GM06990 (cell line): Measurements from ENCODE around the gene ASCL4.

Source experiments
- DNase-seq: peaks from one replicate; pipeline ENCODE4 v3.0.0-alpha.2; 2011; ENCODE audit not compliant: insufficient read length; ENCODE audit errors: extremely low read depth
- H3K27me3 ChIP-seq: replicated peaks from 2 replicates; pipeline ENCODE4 v1.6.0; 2011; ENCODE audit warnings: low read length; ENCODE audit not compliant: control insufficient read depth, insufficient read depth
- H3K36me3 ChIP-seq: 2 replicates; pipeline ENCODE4 v1.5.1; 2011; ENCODE audit warnings: low read length; ENCODE audit not compliant: control insufficient read depth, insufficient read depth
- H3K4me3 ChIP-seq: replicated peaks from 2 replicates; pipeline ENCODE4 v1.5.1; 2011; ENCODE audit warnings: low read depth, mild to moderate bottlenecking, control low read depth, low read length
- CTCF ChIP-seq: IDR thresholded peaks from 2 replicates; pipeline ENCODE4 v1.5.1; 2011; ENCODE audit warnings: low read length, control low read depth, mild to moderate bottlenecking, inconsistent platforms; ENCODE audit not compliant: insufficient read depth, poor library complexity, severe bottlenecking

ASCL4 gene

GRCh38 chr12:107791465-107792089, 17.1 kb downstream of the ASCL4 start:
- no peaks in the 10 kb centered on the region for H3K27me3 ChIP-seq
- H3K4me3 ChIP-seq, result no peak overlapping the region
- H3K36me3 ChIP-seq, result no peaks in the 10 kb centered on the region
- DNase-seq, result no peak
- no peak for TF ChIP-seq CTCF

- Histone ChIP-seq H3K27me3 (no peaks in the 10 kb centered on the region), H3K36me3 (no peaks in the 10 kb centered on the region), H3K4me3 (no peak overlapping the region)
- no peak for TF ChIP-seq CTCF
- no peak for DNase-seq
Observed at GRCh38 chr12:107794451-107794850, 19.9 kb downstream of the ASCL4 start.

GRCh38 chr12:107798580-107798979, 24.1 kb downstream of the ASCL4 start:
- Histone ChIP-seq H3K27me3 (no peaks in the 10 kb centered on the region), H3K36me3 (no peaks in the 10 kb centered on the region), H3K4me3 (no peak overlapping the region)
- no peak for DNase-seq
- TF ChIP-seq CTCF, result no peak

GRCh38 chr12:107801150-107801549, 26.6 kb downstream of the ASCL4 start:
- H3K36me3 ChIP-seq, result no peaks in the 10 kb centered on the region
- DNase-seq, result no peak
- no peak for TF ChIP-seq CTCF
- no peaks in the 10 kb centered on the region for H3K27me3 ChIP-seq
- H3K4me3 ChIP-seq, result no peak overlapping the region

GRCh38 chr12:107803092-107803491, 28.6 kb downstream of the ASCL4 start:
- no peaks in the 10 kb centered on the region for H3K36me3 ChIP-seq
- DNase-seq, result no peak
- H3K4me3 ChIP-seq, result no peak overlapping the region
- TF ChIP-seq CTCF, result no peak
- no peaks in the 10 kb centered on the region for H3K27me3 ChIP-seq
